ENCODE results near the gene TNPO2.

The TNPO2 gene

GRCh38 chr19:12723641-12724426 lies at the start of gene TNPO2:
TSS of gene TNPO2 (minus strand) at chr19:12723932. CDS start at chr19:12720977, 2,955 bp downstream.
- peak; percentile 53 for DNase-seq

GRCh38 chr19:12772323-12772722 lies 48.6 kb upstream of the TNPO2 start:
- no peak for DNase-seq

GRCh38 chr19:12770922-12771321 lies 47.2 kb upstream of the TNPO2 start:
- no peak for DNase-seq

- DNase-seq = no peak
Measured at GRCh38 chr19:12769689-12770088, 46.0 kb upstream of the TNPO2 start.

GRCh38 chr19:12767666-12768065 lies 43.9 kb upstream of the TNPO2 start:
- no peak for DNase-seq

- DNase-seq = no peak
Measured at GRCh38 chr19:12767150-12767549, 43.4 kb upstream of the TNPO2 start.

- peak; percentile 33 for DNase-seq
Measured at GRCh38 chr19:12766051-12766521, 42.4 kb upstream of the TNPO2 start.

GRCh38 chr19:12764698-12765097 lies 41.0 kb upstream of the TNPO2 start:
- no peak for DNase-seq

- DNase-seq = no peak
Measured at GRCh38 chr19:12763100-12763499, 39.4 kb upstream of the TNPO2 start.

- DNase-seq = no peak
Measured at GRCh38 chr19:12759686-12760085, 36.0 kb upstream of the TNPO2 start.

GRCh38 chr19:12757544-12758274 lies 34.0 kb upstream of the TNPO2 start:
- peak; percentile 6 for DNase-seq

- DNase-seq = no peak
Measured at GRCh38 chr19:12756150-12756883, 32.6 kb upstream of the TNPO2 start.

- no peak for DNase-seq
Measured at GRCh38 chr19:12754465-12755196, 30.9 kb upstream of the TNPO2 start.

GRCh38 chr19:12752056-12752781 lies 28.5 kb upstream of the TNPO2 start:
- DNase-seq = no peak

GRCh38 chr19:12751635-12752034 lies 27.9 kb upstream of the TNPO2 start, which contains the start of gene BEST2:
TSS of gene BEST2 (plus strand) at chr19:12751791. CDS start at chr19:12752593, 802 bp downstream.
- DNase-seq = no peak

- DNase-seq = no peak
Measured at GRCh38 chr19:12750851-12751250, 27.1 kb upstream of the TNPO2 start.

GRCh38 chr19:12749938-12750521 lies 26.3 kb upstream of the TNPO2 start:
- peak; percentile 1 for DNase-seq

GRCh38 chr19:12748489-12748888 lies 24.8 kb upstream of the TNPO2 start:
- DNase-seq = no peak

GRCh38 chr19:12745166-12745897 lies 21.6 kb upstream of the TNPO2 start:
- DNase-seq = no peak

GRCh38 chr19:12737835-12738351 lies 14.2 kb upstream of the TNPO2 start:
- no peak for DNase-seq
